D341Med (cell line): ENCODE results near the gene CDH11.
A peak's percentile ranks its signal among the peaks of the same experiment; 100 is the strongest.

ENCODE experiments used
- DNase-seq: peaks from one replicate; pipeline ENCODE4 v3.0.0; 2012; ENCODE audit warnings: low spot score

Gene CDH11

DNA sequence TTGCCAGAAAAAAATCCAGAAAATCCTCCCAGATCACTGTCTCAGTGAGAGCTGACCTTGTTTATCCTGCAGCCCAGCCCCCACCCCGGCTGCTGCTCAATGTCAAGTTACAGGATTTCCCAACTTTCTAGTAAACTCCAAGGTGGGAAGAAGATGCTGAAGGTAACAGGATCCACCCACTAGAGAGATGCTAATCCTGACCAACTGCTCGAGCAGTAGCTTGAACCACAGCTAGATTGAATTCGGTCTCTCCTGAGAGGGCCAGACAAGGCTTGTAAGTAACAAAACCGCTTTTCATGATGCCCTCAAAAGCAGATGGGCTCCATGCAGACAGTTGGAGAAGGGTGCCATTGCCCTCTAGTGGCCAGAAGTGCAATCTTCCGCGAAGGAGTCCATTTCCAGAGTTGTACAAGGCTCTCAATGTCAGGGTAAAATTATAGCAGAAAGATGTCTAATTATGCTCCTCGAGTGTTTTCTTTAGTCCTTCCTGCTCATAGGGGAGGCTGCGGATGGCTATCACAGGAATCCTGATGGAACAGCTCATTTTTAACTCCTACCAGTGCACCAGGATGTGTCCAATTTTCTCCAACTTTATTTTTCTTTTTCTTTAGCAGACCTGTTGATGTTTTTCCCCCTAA, 3.9 kb downstream of the CDH11 start:
- DNase-seq: peak; percentile 65

DNA sequence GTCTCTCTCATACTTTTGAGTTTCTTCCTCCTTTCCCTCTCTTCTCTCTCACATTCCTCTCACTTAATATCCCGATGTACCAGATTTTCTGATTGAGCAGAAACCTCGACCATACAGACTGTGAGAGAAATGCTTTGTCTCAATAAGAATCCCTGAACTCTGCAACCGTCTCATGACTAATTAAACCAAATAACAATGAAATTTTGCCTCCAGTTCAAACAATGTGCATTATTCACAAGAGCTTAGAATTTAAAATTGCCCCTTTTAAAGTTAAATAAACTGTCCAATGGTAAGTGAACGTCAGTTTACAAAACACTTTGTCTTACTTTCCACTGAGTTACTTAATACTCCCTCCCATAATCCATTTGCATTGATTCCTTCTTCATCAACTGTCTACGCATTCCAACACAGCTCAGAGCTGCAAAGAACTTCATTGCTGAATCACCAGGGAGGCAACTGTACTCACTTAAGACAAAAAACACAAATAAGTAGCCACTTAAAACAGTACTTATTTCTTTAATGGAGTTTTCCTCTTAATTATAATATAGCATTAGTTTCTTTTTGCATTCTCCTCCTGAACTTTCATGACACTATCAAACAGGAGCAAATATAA, 4.9 kb downstream of the CDH11 start:
- no peak for DNase-seq

DNA sequence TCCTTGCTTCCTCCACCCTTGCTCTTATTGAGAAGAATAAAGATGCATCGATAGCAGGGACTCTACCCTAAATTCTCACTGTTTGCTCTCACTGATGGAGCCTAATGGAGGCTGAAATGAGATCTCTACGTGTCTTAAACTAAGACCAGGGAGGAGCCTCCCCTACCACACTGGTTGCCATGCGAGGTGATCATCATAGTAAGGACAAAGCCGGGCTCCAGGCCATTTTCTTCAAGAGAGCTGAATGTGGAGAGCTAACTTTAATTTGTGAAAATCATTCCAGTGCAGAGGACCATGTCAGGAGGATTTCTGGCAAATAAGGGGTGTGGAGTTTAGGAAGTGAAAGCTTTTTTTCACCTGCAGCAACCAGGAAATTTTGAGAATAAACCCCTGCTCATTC, 5.6 kb downstream of the CDH11 start:
- DNase-seq: no peak

DNA sequence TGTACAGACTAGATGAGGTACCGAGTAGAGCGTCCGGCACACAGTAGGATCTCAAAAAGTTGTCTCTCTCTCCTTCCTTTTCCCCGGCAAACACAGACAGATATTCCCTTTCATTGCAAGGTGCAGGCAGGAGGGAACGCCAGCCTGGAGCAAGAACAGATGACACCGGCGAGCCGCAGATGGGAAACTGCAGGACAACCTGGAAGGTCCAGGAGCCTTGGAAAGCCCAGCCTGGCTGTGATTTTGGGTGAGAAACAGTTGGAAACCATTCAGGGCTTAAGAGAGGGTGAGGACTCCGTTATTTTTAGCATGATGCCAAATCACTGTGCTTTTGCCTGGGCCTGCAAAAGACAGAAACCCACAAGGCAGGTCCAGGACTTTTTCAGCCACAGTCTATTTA, 7.3 kb downstream of the CDH11 start:
- no peak for DNase-seq

DNA sequence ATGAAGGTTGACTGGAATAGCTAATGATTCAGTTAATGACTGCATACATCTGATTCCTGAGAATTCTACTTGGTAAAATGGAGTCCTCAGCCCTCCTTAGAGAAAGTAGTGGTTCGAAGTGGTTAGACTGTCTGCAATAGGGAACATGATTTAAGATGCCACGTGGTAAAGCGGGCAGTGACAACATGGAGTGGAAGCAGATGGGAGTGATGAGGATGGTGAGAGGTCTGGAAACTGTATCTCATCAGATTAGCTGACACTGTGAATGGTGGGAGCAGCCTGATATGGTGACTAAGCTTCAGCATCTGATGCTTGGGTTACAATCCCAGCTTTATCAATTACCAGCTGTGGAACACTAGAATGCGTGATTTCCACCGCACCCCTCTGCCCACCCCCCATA, 8.4 kb downstream of the CDH11 start:
- no peak for DNase-seq

DNA sequence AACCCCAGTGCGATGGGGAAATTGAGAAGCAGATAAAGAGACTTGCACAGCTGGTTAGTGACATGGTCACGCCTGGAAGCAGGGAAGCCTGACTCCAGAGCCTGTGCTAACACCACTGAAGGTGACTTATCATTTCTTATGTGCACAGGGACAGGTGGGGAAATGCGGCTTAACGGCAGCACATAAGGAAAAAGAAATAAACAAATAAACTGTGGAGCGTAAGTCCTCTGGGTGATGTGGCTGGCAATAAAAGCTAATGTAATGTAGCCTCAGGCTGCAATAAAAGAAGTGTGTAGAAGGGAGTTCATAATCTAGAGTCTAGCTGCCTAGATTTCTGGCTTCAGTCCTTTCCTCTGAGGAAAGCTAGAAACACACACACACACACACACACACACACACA, 10.6 kb downstream of the CDH11 start:
- no peak for DNase-seq

DNA sequence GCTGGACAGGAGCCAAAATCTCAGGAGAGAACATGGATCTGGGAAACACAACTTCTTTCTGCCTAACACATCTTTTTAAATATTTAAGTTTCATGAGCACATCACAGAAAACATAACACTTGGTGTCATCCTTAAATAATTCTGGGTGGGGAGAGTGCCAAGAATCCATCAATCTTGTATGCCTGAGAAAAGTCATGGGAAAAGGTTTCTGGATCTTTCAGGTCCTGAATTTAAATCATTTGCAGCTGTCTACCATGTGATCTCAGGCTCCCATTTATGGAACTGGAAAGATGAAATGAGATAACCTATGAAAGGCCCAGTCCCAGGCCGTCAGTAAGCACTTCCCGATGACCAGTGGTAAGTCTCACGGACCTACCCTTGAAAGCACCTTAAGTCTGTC, 15.1 kb downstream of the CDH11 start:
- DNase-seq: no peak

DNA sequence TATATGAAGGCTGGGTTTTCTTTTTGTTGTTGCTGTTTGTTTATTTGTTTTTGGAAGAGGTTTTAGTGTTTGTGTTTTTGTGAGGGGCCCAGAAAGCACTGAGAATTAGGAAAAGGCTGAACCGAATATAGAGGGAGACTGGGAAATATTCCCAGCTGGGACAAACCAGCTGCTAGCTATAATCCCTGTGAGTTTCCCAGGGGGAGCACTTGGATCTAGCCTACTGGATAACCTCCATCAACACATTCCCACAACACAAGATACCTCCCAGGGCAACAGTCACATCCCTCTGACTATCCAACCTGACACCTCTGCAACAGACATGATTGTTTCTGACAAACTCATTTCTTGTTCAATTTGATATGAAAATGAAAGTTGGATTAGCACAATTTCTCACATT, 16.7 kb downstream of the CDH11 start:
- peak; percentile 34 for DNase-seq

DNA sequence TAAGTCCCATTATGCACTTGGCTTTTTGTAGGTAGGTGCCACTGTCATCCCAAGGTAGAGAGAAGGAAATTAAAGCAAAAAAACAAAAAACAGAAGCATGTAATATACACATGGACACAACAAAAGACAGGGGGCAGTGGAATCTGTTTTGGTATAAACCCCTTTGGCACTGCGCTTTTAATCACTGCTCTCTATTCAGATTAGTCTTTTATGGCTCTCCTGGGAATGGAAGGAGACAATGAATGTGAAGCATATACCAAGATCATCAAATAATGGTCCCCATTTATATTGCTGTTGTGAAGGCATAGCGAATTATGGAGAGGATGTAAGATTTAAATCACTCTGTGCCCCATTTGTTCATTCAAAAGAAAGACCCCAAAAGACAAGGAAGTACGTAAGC, 17.4 kb downstream of the CDH11 start:
- DNase-seq: no peak

DNA sequence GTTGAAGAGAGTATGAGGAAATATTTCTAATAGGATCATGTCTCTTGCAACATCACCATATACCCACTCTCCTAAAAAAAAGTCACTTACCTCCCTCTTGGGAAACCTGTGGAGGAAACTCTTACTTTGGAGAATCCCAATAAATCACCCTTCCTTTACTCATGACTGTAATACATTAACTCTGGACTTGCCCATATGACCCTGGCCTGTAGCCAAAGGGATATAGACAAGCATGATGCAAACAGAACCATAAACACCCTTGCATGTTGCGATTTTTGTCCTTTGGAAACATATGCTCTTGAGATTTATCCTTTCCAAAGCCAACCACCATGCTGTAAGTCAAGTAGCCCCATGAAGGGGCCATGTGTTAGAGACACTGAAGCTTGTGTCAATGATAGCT, 19.5 kb downstream of the CDH11 start:
- DNase-seq: no peak

DNA sequence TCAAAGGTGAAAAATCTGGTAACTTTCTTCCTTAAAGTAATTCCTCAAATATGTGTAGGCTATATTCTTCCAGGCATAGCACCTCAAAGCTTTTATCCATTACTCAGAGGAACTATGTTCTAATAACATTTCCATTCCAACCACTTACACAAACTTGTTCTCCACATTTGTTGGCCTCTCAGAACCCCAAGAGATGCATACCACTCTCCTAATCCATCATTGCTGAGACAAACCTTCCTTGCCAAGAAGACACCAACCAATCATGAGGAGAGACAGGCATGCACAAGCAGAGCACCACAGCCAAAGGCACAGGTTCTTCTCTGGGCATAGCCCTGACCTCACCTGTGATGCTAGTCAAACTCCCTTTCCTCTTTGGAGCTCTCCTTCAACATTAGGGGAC, 20.9 kb downstream of the CDH11 start:
- DNase-seq: no peak

DNA sequence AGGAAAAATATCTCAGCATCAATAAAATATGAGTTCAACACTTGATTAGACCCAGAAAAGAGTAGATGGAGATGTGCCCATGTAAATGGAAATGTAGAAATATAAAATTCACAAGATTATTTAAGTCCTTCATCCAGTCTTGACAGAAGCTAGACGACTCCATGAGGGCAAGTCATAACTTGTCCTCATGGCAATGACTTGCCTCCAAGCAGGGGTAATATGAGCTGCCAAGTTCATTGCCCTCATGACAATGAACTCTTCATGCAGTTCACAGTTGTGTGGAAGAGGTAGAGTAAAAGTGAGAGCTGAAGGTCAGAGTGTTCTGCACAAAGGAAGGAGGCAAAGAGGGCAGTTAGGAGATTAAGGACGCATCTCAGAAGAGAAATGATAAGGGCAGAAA, 22.3 kb downstream of the CDH11 start:
- DNase-seq: no peak

DNA sequence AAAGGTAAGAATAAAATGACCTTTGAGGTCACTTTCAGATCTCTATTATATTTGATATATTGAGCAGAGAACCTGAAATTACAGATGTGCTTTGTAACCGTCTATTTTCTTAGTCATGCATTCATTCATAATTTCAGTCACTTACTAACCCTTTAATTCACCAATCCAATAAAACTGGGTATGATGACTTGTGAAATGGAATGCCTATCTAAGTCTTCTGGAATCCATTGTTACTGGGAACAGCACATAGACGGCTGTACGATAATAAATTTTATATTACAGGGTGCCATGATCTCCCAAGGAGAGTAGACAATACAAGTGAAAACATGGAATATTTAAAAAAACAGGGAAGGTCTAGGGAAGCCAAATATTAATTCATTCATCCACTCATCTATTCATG, 22.9 kb downstream of the CDH11 start:
- no peak for DNase-seq

DNA sequence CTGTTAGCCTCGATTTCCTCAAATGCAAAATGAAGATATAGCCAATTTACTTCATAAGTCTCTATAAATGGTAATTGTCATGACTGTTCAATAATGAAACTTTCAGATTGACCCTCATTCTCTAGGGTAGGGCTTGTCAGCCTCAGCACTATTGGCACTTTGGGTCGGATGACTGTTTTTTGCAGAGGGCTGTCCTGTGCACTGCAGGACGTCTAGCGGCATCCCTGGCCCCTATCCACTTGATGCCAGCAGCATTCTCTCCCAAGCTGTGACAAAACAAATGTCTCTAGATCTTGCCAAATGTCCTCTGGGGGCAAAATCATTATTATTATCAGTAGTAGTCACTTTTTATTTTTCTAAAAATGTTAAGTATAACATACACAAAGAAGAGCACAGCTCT, 24.6 kb downstream of the CDH11 start:
- DNase-seq: no peak

DNA sequence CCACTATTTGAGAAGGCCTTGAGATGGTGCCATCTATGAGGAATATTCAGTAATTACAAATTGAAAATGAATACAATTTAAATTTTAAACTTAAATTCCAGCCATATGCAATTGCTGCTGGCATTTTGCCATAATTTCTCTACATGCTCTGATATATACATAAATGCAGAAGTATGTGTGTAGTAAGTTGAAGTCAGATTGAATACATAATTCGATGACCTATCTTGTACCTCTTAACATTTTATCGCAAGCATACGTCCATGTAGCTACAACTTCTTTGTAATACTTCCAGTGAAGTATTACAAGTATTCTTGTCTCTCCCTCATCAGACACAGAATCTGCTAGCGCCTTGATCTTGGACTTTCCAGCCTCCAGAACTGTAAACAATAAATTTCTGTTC, 26.0 kb downstream of the CDH11 start:
- no peak for DNase-seq

DNA sequence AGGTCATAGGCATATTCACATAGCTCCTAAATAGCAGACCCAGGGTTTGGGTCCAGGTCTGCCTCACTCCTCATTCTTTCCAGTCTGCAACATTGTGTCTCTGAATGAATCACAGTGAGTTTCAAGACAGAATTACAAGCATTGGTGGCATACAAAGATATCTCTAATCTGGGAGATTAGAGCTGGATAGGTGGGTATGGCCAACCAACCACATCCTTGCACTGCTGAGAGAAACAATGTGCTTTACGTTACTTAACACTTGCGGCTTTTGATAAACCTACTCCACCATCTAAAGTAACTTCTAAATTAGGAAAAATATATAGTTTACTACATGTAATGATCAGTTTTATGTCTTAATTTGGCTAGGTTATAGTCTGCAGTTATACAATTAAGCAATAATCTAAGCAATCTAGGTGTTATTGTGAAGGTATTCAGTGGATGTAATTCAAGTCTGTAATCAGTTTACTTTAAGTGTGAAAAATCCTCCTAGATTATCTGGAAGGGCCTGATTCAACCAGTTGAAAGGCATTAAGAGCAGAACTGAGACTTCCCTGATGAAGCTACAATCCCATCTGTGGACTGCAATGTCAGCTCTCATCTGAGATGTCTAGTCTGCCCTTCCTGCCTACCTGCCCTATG, 26.7 kb downstream of the CDH11 start:
- no peak for DNase-seq

DNA sequence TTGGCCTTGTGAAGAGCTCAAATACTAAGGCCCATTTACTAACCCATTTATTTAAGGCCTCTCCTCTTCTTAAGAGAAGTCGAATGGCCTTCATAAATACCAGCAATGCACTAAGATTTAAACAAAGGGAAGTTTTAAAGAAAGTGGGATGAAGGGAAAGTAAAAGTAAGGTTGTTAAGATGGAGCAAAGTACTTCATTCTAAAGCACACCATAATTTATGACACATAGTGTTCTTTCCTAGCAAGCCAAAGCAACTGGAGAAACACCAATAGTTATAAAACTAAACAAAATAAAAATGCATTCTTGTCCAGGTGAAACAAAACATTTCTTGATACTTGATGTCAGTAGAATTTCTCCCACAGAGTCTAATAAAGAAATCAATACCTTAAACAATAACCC, 27.9 kb downstream of the CDH11 start:
- DNase-seq: no peak

DNA sequence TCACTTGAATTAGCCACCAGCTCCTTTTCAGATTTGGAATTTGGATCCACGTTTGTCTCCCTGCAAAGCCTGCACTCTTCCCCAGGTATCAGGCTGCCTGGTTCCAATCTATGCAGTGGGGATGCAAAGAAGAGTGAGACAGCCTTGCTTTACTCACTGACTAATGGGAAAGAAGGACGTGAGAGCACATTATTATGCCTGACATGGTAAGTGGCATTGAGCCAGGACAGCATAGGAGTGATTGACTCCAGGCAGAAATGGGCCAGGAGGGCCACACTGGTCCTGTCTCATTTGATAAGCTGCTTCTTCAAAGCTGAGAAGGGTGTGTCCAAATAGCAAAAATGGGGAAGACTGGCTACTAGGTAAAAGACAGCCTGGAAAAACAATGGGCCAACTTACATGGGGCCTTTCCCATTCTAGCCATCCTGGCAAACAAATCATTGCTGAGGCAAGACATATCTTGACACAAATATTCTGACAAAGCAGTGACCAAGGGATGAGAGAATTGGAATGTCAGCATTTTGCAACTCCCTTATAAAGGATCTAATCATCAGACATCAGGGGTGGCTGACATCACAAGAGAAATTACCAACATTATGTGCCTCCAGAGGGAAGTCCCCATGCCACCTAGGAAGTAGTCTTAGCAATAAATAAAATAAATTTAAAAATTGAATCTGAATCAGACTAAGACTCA, 38.6 kb downstream of the CDH11 start:
- DNase-seq: no peak

DNA sequence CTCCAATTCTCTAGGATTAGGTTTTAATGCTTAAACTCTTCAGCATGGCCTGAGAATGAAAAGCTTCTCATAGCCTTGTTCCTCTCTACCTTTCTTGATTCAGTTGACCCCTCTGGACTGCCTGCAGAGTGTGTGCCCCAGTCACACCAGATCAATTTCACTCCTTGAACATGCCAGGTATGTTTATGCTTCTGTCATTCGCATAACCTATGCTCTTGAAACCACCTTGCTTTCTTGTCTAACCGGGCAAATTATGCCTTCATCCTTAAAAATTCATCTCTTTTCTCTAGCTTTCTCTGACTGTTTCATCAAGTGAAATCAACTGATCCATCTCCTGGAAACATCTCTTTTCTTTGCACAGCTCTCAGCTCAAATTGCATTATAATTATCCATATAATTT, 42.3 kb downstream of the CDH11 start:
- no peak for DNase-seq

DNA sequence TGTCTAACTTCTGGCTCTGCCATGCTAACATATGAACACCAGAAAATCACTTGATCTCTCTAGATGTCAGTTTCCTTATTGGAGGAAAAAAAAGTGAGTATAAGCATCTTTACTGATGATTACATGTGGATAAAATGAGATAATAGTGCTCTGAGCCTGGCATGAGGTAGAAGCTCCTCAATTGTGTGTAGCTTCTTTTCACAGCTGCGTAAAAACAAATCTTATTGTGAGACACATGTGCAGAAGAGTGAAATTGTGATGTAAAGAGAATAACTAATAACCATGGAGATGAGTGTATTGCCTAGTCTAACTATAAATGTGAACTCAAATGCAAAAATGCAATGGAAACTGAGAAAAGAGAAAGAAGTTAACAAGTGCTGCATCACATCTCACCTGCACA, 44.7 kb downstream of the CDH11 start:
- no peak for DNase-seq

DNA sequence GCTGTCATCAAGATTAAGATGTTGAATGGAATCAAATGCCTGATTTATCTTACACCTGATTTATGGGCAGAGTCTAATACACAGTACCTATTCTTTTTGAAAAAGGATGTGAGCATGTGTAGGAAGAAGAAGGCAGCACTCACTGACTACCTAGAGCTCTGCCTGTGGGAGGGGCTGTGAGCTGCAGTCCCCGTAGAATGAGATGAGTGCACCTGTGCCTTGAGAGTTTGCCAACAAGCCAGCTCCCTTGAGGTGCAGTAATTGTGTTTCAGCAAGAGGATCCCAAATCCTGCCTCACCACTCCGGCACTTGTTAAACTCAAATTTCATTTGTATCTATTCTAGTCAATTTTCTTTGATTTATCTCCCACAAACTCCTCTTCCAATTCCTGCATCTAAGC, 46.0 kb downstream of the CDH11 start:
- DNase-seq: no peak

DNA sequence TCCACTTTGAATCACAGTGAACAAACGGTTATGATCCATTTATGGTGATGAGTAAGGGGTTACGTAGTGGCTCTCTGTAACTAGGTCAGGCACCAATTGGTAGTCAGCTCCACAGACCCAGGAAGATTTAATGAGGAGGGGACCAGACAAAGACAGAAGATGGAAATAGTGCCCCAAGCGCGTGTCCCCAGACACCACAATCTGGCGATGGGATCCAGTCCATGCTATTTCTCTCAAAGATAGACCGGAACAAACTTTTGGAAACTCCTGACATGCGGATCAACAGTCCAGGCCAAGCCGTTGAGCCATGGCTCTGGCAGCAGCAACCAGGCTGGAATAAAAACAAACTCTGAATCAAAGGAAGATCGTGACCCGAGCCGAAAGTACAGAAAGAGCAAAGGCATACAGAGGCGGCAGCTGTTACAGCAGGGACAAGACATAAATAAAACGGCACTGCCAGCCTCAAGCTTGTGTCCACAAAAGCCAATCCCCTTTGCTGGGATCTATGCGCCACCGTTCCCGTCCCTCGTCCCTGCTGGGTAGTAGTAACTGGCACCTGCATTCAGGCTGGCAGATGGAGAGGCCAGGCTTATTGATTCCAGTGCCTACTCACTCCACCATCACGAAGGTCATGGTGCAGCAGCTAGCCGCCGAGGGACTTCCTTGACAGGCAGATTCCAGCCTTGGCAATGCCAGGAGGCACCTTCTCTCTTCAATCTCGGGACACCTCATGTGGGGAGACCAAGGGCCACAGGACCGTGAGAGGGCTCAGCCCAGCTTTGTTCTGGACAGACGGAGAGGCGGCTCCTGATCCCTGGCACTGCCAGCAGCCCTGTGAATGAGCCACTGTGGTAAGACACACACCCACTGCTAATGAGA, 50.2 kb downstream of the CDH11 start:
- no peak for DNase-seq
